HepG2 (cell line): ENCODE data around the gene GSDMA. TPM values are rescaled to one million over a fixed set of nuclear protein-coding genes. Genes with fewer than 3 reads are reported as not detected.

ENCODE experiments used
- ATAC-seq: fragments of 200-7000 bp; cut with Tn5 transposase; 3 replicates; pipeline ENCODE4 v1.9.1; 2020; ENCODE audit warnings: mild to moderate bottlenecking, moderate library complexity
- BruUV-seq: library from RNA; stranded (reverse); fragments of 400-500 nt; replicated peaks from 2 replicates; lab custom pipeline; 2021; lab: Mats Ljungman, UMichigan
- CTCF ChIA-PET: fragments of 300-600 bp; formaldehyde crosslinking; extraction: SDS; loops from one replicate; lab custom pipeline; 2021; ENCODE audit warnings: low total read pairs, inconsistent platforms, low intra/inter-chr PET ratio; lab: Yijun Ruan, JAX
- POLR2A ChIA-PET: fragments of 350-600 bp; sonication (Branson Sonifier 250); formaldehyde crosslinking; loops from one replicate; lab custom pipeline; 2020; ENCODE audit warnings: antibody characterized with exemption, inconsistent platforms; lab: Yijun Ruan, JAX
- DNase-seq: peaks from one replicate; pipeline ENCODE4 v3.0.0-alpha.2; 2015; ENCODE audit warnings: low spot score
- FAIRE-seq: peaks from 3 replicates; lab custom pipeline; 2011; peaks lifted over from hg19 to GRCh38; lab: Jason Lieb, UNC
- H2AFZ ChIP-seq: one replicate; pipeline ENCODE4 v1.6.1; 2011; ENCODE audit warnings: low read length, inconsistent platforms
- H3K27ac ChIP-seq: fragments of 300-600 bp; 3 replicates; pipeline ENCODE4 v1.8.0; 2011; ENCODE audit warnings: mixed run types, mild to moderate bottlenecking, mixed read lengths, low read length, inconsistent platforms; ENCODE audit not compliant: insufficient read depth; ENCODE audit errors: extremely low read length
- H3K27me3 ChIP-seq, 2 experiments: fragments of 200-600 bp in 1 of 2; 2 replicates in 1 of 2; 3 replicates in 1 of 2; pipeline versions ENCODE4 v1.6.0 to v1.8.0; 2011; ENCODE audit warnings: low read length in 2 of 2, mild to moderate bottlenecking in 2 of 2, moderate library complexity in 2 of 2, inconsistent platforms in 1 of 2; ENCODE audit not compliant: insufficient read depth in 2 of 2, control insufficient read depth in 1 of 2
- H3K36me3 ChIP-seq, 2 experiments: fragments of 200-600 bp in 1 of 2; replicated peaks in 1 of 2; 2 replicates in 1 of 2; 3 replicates in 1 of 2; pipeline versions ENCODE4 v1.5.1 to v1.8.0; 2011; ENCODE audit warnings: low read length in 2 of 2, inconsistent platforms in 1 of 2; ENCODE audit not compliant: insufficient read depth in 2 of 2, control insufficient read depth in 1 of 2
- H3K4me1 ChIP-seq: 2 replicates; pipeline ENCODE4 v1.5.1; 2012; ENCODE audit warnings: low read length, inconsistent platforms; ENCODE audit not compliant: insufficient read depth
- H3K4me2 ChIP-seq: 2 replicates; pipeline ENCODE4 v1.6.0; 2011; ENCODE audit warnings: low read depth, low read length, inconsistent platforms
- H3K4me3 ChIP-seq, 3 experiments: fragments of 200-600 bp in 1 of 3; sonication (generic), shearing (Covaris generic) in 1 of 3; replicated peaks in 1 of 3; 2 replicates each; pipeline ENCODE4 v1.5.1; 2011 to 2016; ENCODE audit warnings: low read length in 3 of 3, inconsistent platforms in 2 of 3, low read depth in 2 of 3, mild to moderate bottlenecking in 2 of 3, control low read depth in 1 of 3, mixed read lengths in 1 of 3; ENCODE audit not compliant: insufficient read depth in 1 of 3
- H3K79me2 ChIP-seq: one replicate; pipeline ENCODE4 v1.6.1; 2011; ENCODE audit warnings: low read length, inconsistent platforms; ENCODE audit not compliant: insufficient read depth
- H3K9ac ChIP-seq: 2 replicates; pipeline ENCODE4 v1.6.0; 2011; ENCODE audit warnings: mild to moderate bottlenecking, low read depth, low read length, inconsistent platforms; ENCODE audit not compliant: insufficient read depth
- H3K9me3 ChIP-seq: 2 replicates; pipeline ENCODE4 v1.5.1; 2012; ENCODE audit warnings: mild to moderate bottlenecking, low read length
- H4K20me1 ChIP-seq: 2 replicates; pipeline ENCODE4 v1.6.0; 2011; ENCODE audit warnings: inconsistent platforms, mild to moderate bottlenecking, low read length, moderate library complexity; ENCODE audit not compliant: insufficient read depth
- BCL6 ChIP-seq: IDR thresholded peaks from 2 replicates; pipeline ENCODE4 v1.6.1; 2016; ENCODE audit warnings: missing genetic modification reagents, missing compliant biosample characterization
- CBFB ChIP-seq: sonication (generic); formaldehyde crosslinking; IDR thresholded peaks from 2 replicates; pipeline ENCODE4 v1.4.0; 2020; ENCODE audit warnings: missing genetic modification reagents
- FOXA1 ChIP-seq, 2 experiments: fragments of 450-650 bp in 1 of 2; sonication (generic) in 1 of 2; formaldehyde crosslinking in 1 of 2; IDR thresholded peaks; 2 replicates each; pipeline versions ENCODE4 v1.4.0 to v1.6.1; 2016 to 2020; ENCODE audit warnings: missing genetic modification reagents in 1 of 2
- FOXK1 ChIP-seq: sonication (generic); formaldehyde crosslinking; IDR thresholded peaks from 2 replicates; pipeline ENCODE4 v1.4.0; 2020; ENCODE audit warnings: low read depth, missing genetic modification reagents, borderline replicate concordance
- GATAD2A ChIP-seq: IDR thresholded peaks from 2 replicates; pipeline ENCODE4 v1.6.1; 2016
- HNF4A ChIP-seq: sonication (generic); formaldehyde crosslinking; IDR thresholded peaks from 2 replicates; pipeline ENCODE4 v1.4.0; 2020; ENCODE audit warnings: missing genetic modification reagents
- HOXA3 ChIP-seq: sonication (generic); formaldehyde crosslinking; IDR thresholded peaks from 2 replicates; pipeline ENCODE4 v1.5.0; 2020; ENCODE audit warnings: missing genetic modification reagents
- KAT2B ChIP-seq: fragments of 150-350 bp; IDR thresholded peaks from 2 replicates; pipeline ENCODE4 v1.6.1; 2014; ENCODE audit warnings: low read depth, low read length, borderline replicate concordance
- MED1 ChIP-seq: sonication (generic); formaldehyde crosslinking; IDR thresholded peaks from 2 replicates; pipeline ENCODE4 v1.4.0; 2020; ENCODE audit warnings: missing genetic modification reagents
- MTF2 ChIP-seq: sonication (generic); formaldehyde crosslinking; IDR thresholded peaks from 2 replicates; pipeline ENCODE4 v1.5.0; 2020; ENCODE audit warnings: missing genetic modification reagents, borderline replicate concordance
- NR2C2 ChIP-seq: sonication (generic); formaldehyde crosslinking; IDR thresholded peaks from 2 replicates; pipeline ENCODE4 v1.4.0; 2020; ENCODE audit warnings: missing genetic modification reagents, mild to moderate bottlenecking, moderate library complexity, borderline replicate concordance
- NR2F1 ChIP-seq, 2 experiments: fragments of 450-650 bp in 1 of 2; formaldehyde crosslinking in 1 of 2; IDR thresholded peaks; 2 replicates each; pipeline versions ENCODE4 v1.5.0 to v1.6.1; 2016 to 2020; ENCODE audit warnings: mild to moderate bottlenecking in 1 of 2, missing compliant biosample characterization in 1 of 2, missing genetic modification reagents in 1 of 2, moderate library complexity in 1 of 2
- PAXIP1 ChIP-seq: sonication (generic); formaldehyde crosslinking; conservative IDR thresholded peaks from 2 replicates; pipeline ENCODE4 v1.4.0; 2020; ENCODE audit warnings: mild to moderate bottlenecking, missing genetic modification reagents, moderate library complexity
- RARA ChIP-seq: IDR thresholded peaks from 2 replicates; pipeline ENCODE4 v1.6.1; 2016; ENCODE audit warnings: missing genetic modification reagents, missing compliant biosample characterization
- SMAD9 ChIP-seq: sonication (generic); formaldehyde crosslinking; IDR thresholded peaks from 2 replicates; pipeline ENCODE4 v1.5.1; 2020; ENCODE audit warnings: mild to moderate bottlenecking, missing genetic modification reagents
- SOX13 ChIP-seq, 3 experiments: fragments of 450-650 bp in 1 of 3; sonication (generic) in 1 of 3; formaldehyde crosslinking in 1 of 3; IDR thresholded peaks in 2 of 3; conservative IDR thresholded peaks in 1 of 3; 2 replicates each; pipeline versions ENCODE4 v1.5.0 to v1.6.1; 2016 to 2020; ENCODE audit warnings: antibody characterized with exemption in 1 of 3, mild to moderate bottlenecking in 1 of 3, missing compliant biosample characterization in 1 of 3, missing genetic modification reagents in 1 of 3, moderate library complexity in 1 of 3
- ZFP62 ChIP-seq: sonication (generic); formaldehyde crosslinking; IDR thresholded peaks from 2 replicates; pipeline ENCODE4 v1.4.0; 2020; ENCODE audit warnings: missing genetic modification reagents
- ZNF33B ChIP-seq: sonication (generic); formaldehyde crosslinking; IDR thresholded peaks from 2 replicates; pipeline ENCODE4 v1.5.1; 2020; ENCODE audit warnings: mild to moderate bottlenecking, missing genetic modification reagents
- ZNF468 ChIP-seq: sonication (generic); formaldehyde crosslinking; IDR thresholded peaks from 2 replicates; pipeline ENCODE4 v1.8.0; 2022; ENCODE audit warnings: mild to moderate bottlenecking, moderate library complexity, missing genetic modification reagents
- ZNF543 ChIP-seq: sonication (generic); formaldehyde crosslinking; IDR thresholded peaks from 2 replicates; pipeline ENCODE4 v1.4.0; 2020; ENCODE audit warnings: mild to moderate bottlenecking, missing genetic modification reagents
- ZNF564 ChIP-seq: sonication (generic); formaldehyde crosslinking; IDR thresholded peaks from 2 replicates; pipeline ENCODE4 v1.8.1; 2023; ENCODE audit warnings: mild to moderate bottlenecking, missing genetic modification reagents
- ZNF784 ChIP-seq: sonication (generic); formaldehyde crosslinking; IDR thresholded peaks from 2 replicates; pipeline ENCODE4 v1.5.1; 2020; ENCODE audit warnings: missing genetic modification reagents, mild to moderate bottlenecking, borderline replicate concordance
- WGBS: methylation state at CpG from one replicate; pipeline ENCODE4 v1.1.6; 2017; ENCODE audit warnings: low lambda C conversion rate; 5-methylcytosine and 5-hydroxymethylcytosine counted together
- in situ Hi-C: cut with HindIII; loops from 2 replicates; pipeline ENCODE4 v1.10.0; 2017; ENCODE audit warnings: low pct_unique_long_range_greater_than_20kb; ENCODE audit not compliant: extremely low pct_ligation_motif_present
- intact Hi-C: fragments of 100-400 bp; cut with micrococcal nuclease; formaldehyde crosslinking; loops from one replicate; pipeline ENCODE4 v1.10.0; 2022; ENCODE audit not compliant: unreplicated experiment
- polyA plus RNA-seq, 8 experiments: library from polyadenylated mRNA; depleted of rRNA in 3 of 8; stranded (reverse) in 7 of 8; unstranded in 1 of 8; fragments of >200 nt; fragmentation: Illumina TruSeq in 4 of 8; extraction: Trizol in 4 of 8; gene quantifications; 2 replicates each; pipeline versions ENCODE4 v1.2.1 to v1.2.3, GENCODE V29; 2011 to 2016; ENCODE audit warnings: low read depth in 4 of 8, missing spikeins in 1 of 8, mixed read lengths in 1 of 8; ENCODE audit not compliant: insufficient read depth in 1 of 8
- total RNA-seq, 5 experiments: library from RNA; depleted of rRNA; stranded (reverse); fragments of >200 nt; fragmentation: Illumina TruSeq; extraction: Trizol; gene quantifications; 2 replicates each; pipeline ENCODE4 v1.2.3, GENCODE V29; 2016; ENCODE audit warnings: low read depth in 1 of 5

Gene GSDMA
- total and polyA plus RNA-seq, 2 of the 13 experiments (the other 11 are each of a cell fraction or from before 2014, with no cell fraction given) = not detected

GRCh38 chr17:39913989-39914388, 48.8 kb upstream of the GSDMA start:
- Histone ChIP-seq H3K4me2 (0 out of 2 replicates have a peak overlapping the region, but pooled peaks have one; percentile 1), H3K27ac (no peak overlapping the region), H3K79me2 (no peaks in the 10 kb centered on the region), H3K36me3 (no peaks in the 10 kb centered on the region; a peak in 1 of 5 replicates), H4K20me1 (no peaks in the 10 kb centered on the region), H3K9me3 (no peaks in the 10 kb centered on the region), H3K4me1 (peaks cover 56% of the 10 kb centered on the region), H3K4me3 (no peak overlapping the region), H2AFZ (no peak overlapping the region), H3K9ac (no peak overlapping the region), H3K27me3 (no peaks in the 10 kb centered on the region)
- intact Hi-C loops = no loop called here
- DNase-seq = no peak
- ATAC-seq = no peak
- FAIRE-seq = peak; percentile 78
- BruUV-seq = no TSS peak
- in situ Hi-C loops = no loop called here
- WGBS = 33% methylated on average over 3 of the region's 3 CpGs
- ChIA-PET POLR2A (no interaction called here), CTCF (no interaction called here)
- TF ChIP-seq BCL6 (CRISPR knock-in tag) (peak; percentile 42; the same call in 1 of the 2 replicates), SMAD9 (CRISPR knock-in tag) (no peak), MTF2 (CRISPR knock-in tag) (no peak), PAXIP1 (CRISPR knock-in tag) (peak; percentile 54), HOXA3 (CRISPR knock-in tag) (peak; percentile 36; the same call in 1 of the 2 replicates), ZNF543 (CRISPR knock-in tag) (no peak), RARA (CRISPR knock-in tag) (peak; percentile 81), SOX13 (IDR thresholded peaks at IDR 0.05) (no peak), SOX13 (CRISPR knock-in tag; conservative IDR thresholded peaks at IDR 0.05 in 1 of 2, IDR thresholded peaks at IDR 0.05 in 1 of 2) (0 out of 4 replicates have a peak, but pooled peaks of 1 of the 2 experiments have one; percentile 22), MED1 (CRISPR knock-in tag) (0 out of 2 replicates have a peak, but pooled peaks have one; percentile 23), NR2C2 (CRISPR knock-in tag) (peak; percentile 49; the same call in 1 of the 2 replicates), KAT2B (no peak), HNF4A (CRISPR knock-in tag) (peak; percentile 28; the same call in 1 of the 2 replicates), ZNF33B (no peak), FOXK1 (CRISPR knock-in tag) (peak; percentile 33; the same call in 1 of the 2 replicates), FOXA1 (IDR thresholded peaks at IDR 0.05) (no peak), FOXA1 (CRISPR knock-in tag; IDR thresholded peaks at IDR 0.05) (peak; percentile 72), NR2F1 (CRISPR knock-in tag; IDR thresholded peaks at IDR 0.05) (peak; percentile 57 to 73; a peak in 3 of 4 replicates), ZNF564 (CRISPR knock-in tag) (no peak), ZNF784 (CRISPR knock-in tag) (no peak), ZFP62 (CRISPR knock-in tag) (no peak), GATAD2A (CRISPR knock-in tag) (peak; percentile 56; the same call in 1 of the 2 replicates), ZNF468 (no peak), CBFB (CRISPR knock-in tag) (no peak)
